GM21528 (cell line): ENCODE results near the gene ZNF225.
"Not testable (repeated sequence)": the region's sequence is repeated elsewhere in the genome, so short reads cannot be mapped to it uniquely, and the experiment has no call there.

Source experiments
- ATAC-seq: cut with Tn5 transposase; IDR thresholded peaks from one replicate; pipeline ENCODE4 v1.9.1; 2021; ENCODE audit warnings: mild to moderate bottlenecking, moderate library complexity; ENCODE audit not compliant: unreplicated experiment, low FRiP score

The ZNF225 gene

GRCh38 chr19:44113138-44113783 is at the start of gene ZNF225:
TSS of gene ZNF225 (plus strand) at chr19:44113399. CDS start at chr19:44115828, 2,429 bp downstream.
- ATAC-seq, result peak; percentile 92

GRCh38 chr19:44066305-44066704 is 46.9 kb upstream of the ZNF225 start:
- ATAC-seq, result no peak

- no peak for ATAC-seq
Measured at GRCh38 chr19:44069415-44069814, 43.8 kb upstream of the ZNF225 start.

- peak; percentile 96 for ATAC-seq
Measured at GRCh38 chr19:44071824-44072542, 41.2 kb upstream of the ZNF225 start, which contains the start of gene ZNF284. TSS of gene ZNF284 (plus strand) at chr19:44072159. CDS start at chr19:44076390, 4,231 bp downstream.

GRCh38 chr19:44072543-44073401 is 40.4 kb upstream of the ZNF225 start:
- no peak for ATAC-seq

- no peak for ATAC-seq
Measured at GRCh38 chr19:44076325-44076724, 36.9 kb upstream of the ZNF225 start.

GRCh38 chr19:44092108-44092507 is 21.1 kb upstream of the ZNF225 start:
- ATAC-seq, result no peak

GRCh38 chr19:44093931-44094765 is 19.1 kb upstream of the ZNF225 start, which contains the start of gene ZNF224:
TSS of gene ZNF224 (plus strand) at chr19:44094361. CDS start at chr19:44097874, 3,513 bp downstream.
- ATAC-seq, result peak; percentile 73

GRCh38 chr19:44107751-44108150 is 5.4 kb upstream of the ZNF225 start:
- ATAC-seq, result no peak

GRCh38 chr19:44109458-44109857 is 3.7 kb upstream of the ZNF225 start:
- ATAC-seq, result no peak

GRCh38 chr19:44111910-44112463 is 1.2 kb upstream of the ZNF225 start:
- ATAC-seq, result no peak

- ATAC-seq, result no peak
Measured at GRCh38 chr19:44112802-44113137, 429 bp upstream of the ZNF225 start.

- ATAC-seq, result no peak
Measured at GRCh38 chr19:44113784-44114390, 688 bp downstream of the ZNF225 start.

GRCh38 chr19:44121162-44121561 is 8.0 kb downstream of the ZNF225 start:
- not testable (repeated sequence) for ATAC-seq

GRCh38 chr19:44131955-44132354 is 18.8 kb downstream of the ZNF225 start:
- ATAC-seq, result no peak

- ATAC-seq, result peak; percentile 79
Measured at GRCh38 chr19:44141191-44142058, 28.2 kb downstream of the ZNF225 start, which contains the start of gene ZNF234. TSS of gene ZNF234 (plus strand) at chr19:44141554. CDS start at chr19:44144633, 3,079 bp downstream.

GRCh38 chr19:44142059-44142433 is 28.8 kb downstream of the ZNF225 start:
- ATAC-seq, result peak; percentile 13

GRCh38 chr19:44149776-44150175 is 36.6 kb downstream of the ZNF225 start:
- no peak for ATAC-seq
